Skeletal muscle tissue (tissue), 4 donors: ENCODE results near the gene MCTP1. TPM values are rescaled to one million over a fixed set of nuclear protein-coding genes. Genes with fewer than 3 reads are reported as not detected.

Experiments used
- H3K27ac ChIP-seq: one replicate; pipeline ENCODE4 v1.7.0; 2013; ENCODE audit warnings: mild to moderate bottlenecking, low read depth, low read length, inconsistent platforms
- H3K27me3 ChIP-seq, 3 donors: one replicate each; pipeline ENCODE4 v1.7.0; 2013; ENCODE audit warnings: low read length in 3 of 3; ENCODE audit not compliant: control insufficient read depth in 3 of 3, insufficient read depth in 3 of 3
- H3K36me3 ChIP-seq, 3 donors: one replicate each; pipeline ENCODE4 v1.7.0; 2013; ENCODE audit warnings: low read length in 3 of 3; ENCODE audit not compliant: control insufficient read depth in 3 of 3, insufficient read depth in 3 of 3
- H3K4me1 ChIP-seq, 3 donors: one replicate each; pipeline ENCODE4 v1.7.0; 2013; ENCODE audit warnings: low read length in 3 of 3, mild to moderate bottlenecking in 3 of 3; ENCODE audit not compliant: control insufficient read depth in 3 of 3, insufficient read depth in 3 of 3
- H3K4me3 ChIP-seq, 3 donors: one replicate each; pipeline ENCODE4 v1.7.0; 2013; ENCODE audit warnings: low read length in 3 of 3
- H3K9ac ChIP-seq, 3 donors: one replicate each; pipeline ENCODE4 v1.7.0; 2013; ENCODE audit warnings: low read length in 3 of 3, mild to moderate bottlenecking in 3 of 3, moderate library complexity in 2 of 3, low read depth in 1 of 3
- H3K9me3 ChIP-seq, 3 donors: one replicate each; pipeline ENCODE4 v1.7.0; 2013; ENCODE audit warnings: low read length in 3 of 3; ENCODE audit not compliant: control insufficient read depth in 3 of 3
- total RNA-seq: library from RNA; depleted of rRNA; stranded (reverse); fragments of >200 nt; gene quantifications from one replicate; pipeline ENCODE4 v1.2.3, GENCODE V29; 2014
- donor health status: Osteomylitis.

MCTP1 gene
- total RNA-seq, 1 donor from 2014 or later = 20.4 TPM

GRCh38 chr5:94916619-94917018 lies 368.3 kb downstream of the MCTP1 start:
- no peaks in the 10 kb centered on the region for H3K36me3 ChIP-seq
- H3K27ac ChIP-seq = no peak overlapping the region
- H3K9me3 ChIP-seq = no peaks in the 10 kb centered on the region

GRCh38 chr5:94911276-94911675 lies 373.6 kb downstream of the MCTP1 start:
- Histone ChIP-seq H3K27ac (no peak overlapping the region), H3K9me3 (no peaks in the 10 kb centered on the region), H3K4me1 (no peaks in the 10 kb centered on the region), H3K27me3 (no peaks in the 10 kb centered on the region), H3K36me3 (no peaks in the 10 kb centered on the region), H3K4me3 (no peak overlapping the region), H3K9ac (no peak overlapping the region)

More at GRCh38 chr5:94916619-94917018, 368.3 kb downstream of the MCTP1 start:
- H3K27me3 ChIP-seq = no peaks in the 10 kb centered on the region
- H3K4me3 ChIP-seq = no peak overlapping the region
- H3K9ac ChIP-seq = no peak overlapping the region
- H3K4me1 ChIP-seq = no peaks in the 10 kb centered on the region

- Histone ChIP-seq H3K4me3 (no peak overlapping the region), H3K27me3 (no peaks in the 10 kb centered on the region), H3K36me3 (no peaks in the 10 kb centered on the region), H3K27ac (no peak overlapping the region), H3K9me3 (no peaks in the 10 kb centered on the region), H3K9ac (no peak overlapping the region), H3K4me1 (no peaks in the 10 kb centered on the region)
These were observed 374.2 kb downstream of the MCTP1 start for GRCh38 chr5:94910721-94911120.

GRCh38 chr5:94908889-94909480 lies 375.9 kb downstream of the MCTP1 start:
- Histone ChIP-seq H3K27me3 (no peaks in the 10 kb centered on the region), H3K9me3 (no peaks in the 10 kb centered on the region), H3K36me3 (no peaks in the 10 kb centered on the region), H3K4me3 (no peak overlapping the region), H3K9ac (no peak overlapping the region), H3K4me1 (no peaks in the 10 kb centered on the region), H3K27ac (no peak overlapping the region)

GRCh38 chr5:94906750-94907149 lies 378.1 kb downstream of the MCTP1 start:
- Histone ChIP-seq H3K36me3 (no peaks in the 10 kb centered on the region), H3K9me3 (no peaks in the 10 kb centered on the region), H3K9ac (no peak overlapping the region), H3K27me3 (no peaks in the 10 kb centered on the region), H3K4me3 (no peak overlapping the region), H3K4me1 (no peaks in the 10 kb centered on the region), H3K27ac (no peak overlapping the region)

GRCh38 chr5:94903726-94904125 lies 381.2 kb downstream of the MCTP1 start:
- H3K9ac ChIP-seq = no peak overlapping the region
- H3K27ac ChIP-seq = no peak overlapping the region
- no peak overlapping the region for H3K4me3 ChIP-seq
- H3K27me3 ChIP-seq = no peaks in the 10 kb centered on the region
- H3K4me1 ChIP-seq = no peaks in the 10 kb centered on the region
- H3K9me3 ChIP-seq = no peaks in the 10 kb centered on the region
- H3K36me3 ChIP-seq = no peaks in the 10 kb centered on the region

GRCh38 chr5:94901191-94901979 lies 383.5 kb downstream of the MCTP1 start:
- Histone ChIP-seq H3K27me3 (no peaks in the 10 kb centered on the region), H3K4me3 (no peak overlapping the region), H3K9me3 (no peaks in the 10 kb centered on the region), H3K36me3 (no peaks in the 10 kb centered on the region), H3K27ac (no peak overlapping the region), H3K4me1 (no peaks in the 10 kb centered on the region), H3K9ac (no peak overlapping the region)

GRCh38 chr5:94900006-94900505 lies 384.8 kb downstream of the MCTP1 start:
- Histone ChIP-seq H3K27me3 (no peaks in the 10 kb centered on the region), H3K9me3 (no peaks in the 10 kb centered on the region), H3K4me3 (no peak overlapping the region), H3K36me3 (no peaks in the 10 kb centered on the region), H3K27ac (no peak overlapping the region), H3K9ac (no peak overlapping the region), H3K4me1 (no peaks in the 10 kb centered on the region)

GRCh38 chr5:94893412-94894135 lies 391.3 kb downstream of the MCTP1 start:
- no peaks in the 10 kb centered on the region for H3K27me3 ChIP-seq
- no peak overlapping the region for H3K27ac ChIP-seq
- H3K4me1 ChIP-seq = no peaks in the 10 kb centered on the region
- no peak overlapping the region for H3K4me3 ChIP-seq
- no peak overlapping the region for H3K9ac ChIP-seq
- H3K36me3 ChIP-seq = no peaks in the 10 kb centered on the region
- no peaks in the 10 kb centered on the region for H3K9me3 ChIP-seq

- Histone ChIP-seq H3K27me3 (no peaks in the 10 kb centered on the region), H3K4me1 (no peaks in the 10 kb centered on the region), H3K27ac (no peak overlapping the region), H3K4me3 (no peak overlapping the region), H3K36me3 (no peaks in the 10 kb centered on the region), H3K9ac (no peak overlapping the region), H3K9me3 (no peaks in the 10 kb centered on the region)
These were observed 392.9 kb downstream of the MCTP1 start for GRCh38 chr5:94891972-94892371.
